OCI-LY7 (cell line): ENCODE results near the gene PCDHGC4. TPM values are rescaled to one million over a fixed set of nuclear protein-coding genes. Genes with fewer than 3 reads are reported as not detected.

Source experiments
- BruUV-seq: library from RNA; stranded (reverse); fragments of 400-500 nt; replicated peaks from 2 replicates; lab custom pipeline; 2021; lab: Mats Ljungman, UMichigan
- CTCF ChIA-PET: fragments of 300-600 bp; sonication (Branson Sonifier 250); formaldehyde crosslinking; loops from one replicate; lab custom pipeline; 2022; ENCODE audit warnings: antibody characterized with exemption; ENCODE audit not compliant: unreplicated experiment; lab: Charles Lee
- POLR2A ChIA-PET: fragments of 300-600 bp; sonication (Branson Sonifier 250); formaldehyde crosslinking; loops from one replicate; lab custom pipeline; 2022; ENCODE audit warnings: antibody characterized with exemption; lab: Charles Lee
- DNase-seq: peaks from one replicate; pipeline ENCODE4 v3.0.0-alpha.2; 2015; ENCODE audit warnings: low spot score
- H2AFZ ChIP-seq: fragments of 200-600 bp; sonication (generic), shearing (Covaris generic); 2 replicates; pipeline ENCODE4 v1.6.1; 2014; ENCODE audit warnings: mild to moderate bottlenecking, antibody characterized with exemption, low read length, moderate library complexity
- H3K27ac ChIP-seq: fragments of 200-600 bp; sonication (generic); 2 replicates; pipeline ENCODE4 v1.5.1; 2014; ENCODE audit warnings: mixed run types, low read depth, mild to moderate bottlenecking, moderate library complexity, low read length, inconsistent platforms; ENCODE audit not compliant: poor library complexity, severe bottlenecking
- H3K36me3 ChIP-seq: fragments of 200-600 bp; sonication (generic); 2 replicates; pipeline ENCODE4 v1.6.1; 2014; ENCODE audit warnings: mild to moderate bottlenecking, antibody characterized with exemption, low read length, moderate library complexity, mixed read lengths; ENCODE audit not compliant: insufficient read depth
- H3K4me1 ChIP-seq: fragments of 200-600 bp; sonication (generic); 2 replicates; pipeline ENCODE4 v1.5.1; 2014; ENCODE audit warnings: mild to moderate bottlenecking, low read length; ENCODE audit not compliant: insufficient read depth, poor library complexity, severe bottlenecking
- H3K4me2 ChIP-seq: fragments of 200-600 bp; sonication (generic); 2 replicates; pipeline ENCODE4 v1.6.1; 2014; ENCODE audit warnings: mild to moderate bottlenecking, low read length
- H3K4me3 ChIP-seq: fragments of 200-600 bp; sonication (generic); 2 replicates; pipeline ENCODE4 v1.5.1; 2014; ENCODE audit warnings: mild to moderate bottlenecking, low read depth, low read length; ENCODE audit not compliant: poor library complexity, severe bottlenecking
- H3K79me2 ChIP-seq: fragments of 200-600 bp; sonication (generic); 2 replicates; pipeline ENCODE4 v1.6.1; 2016; ENCODE audit warnings: low read depth, mild to moderate bottlenecking, low read length, moderate library complexity, mixed read lengths; ENCODE audit not compliant: insufficient read depth
- H3K9me2 ChIP-seq: fragments of 200-600 bp; sonication (generic); 2 replicates; pipeline ENCODE4 v1.6.1; 2016; ENCODE audit warnings: mild to moderate bottlenecking, low read length, mixed read lengths; ENCODE audit not compliant: insufficient read depth
- H3K9me3 ChIP-seq: fragments of 200-600 bp; sonication (generic); 2 replicates; pipeline ENCODE4 v1.6.1; 2014; ENCODE audit warnings: mild to moderate bottlenecking, mixed run types, low read length, mixed read lengths
- H4K20me1 ChIP-seq: fragments of 200-600 bp; sonication (generic); 2 replicates; pipeline ENCODE4 v1.6.1; 2014; ENCODE audit warnings: mild to moderate bottlenecking, antibody characterized with exemption, low read length, moderate library complexity, mixed read lengths; ENCODE audit not compliant: insufficient read depth
- EZH2phosphoT487 ChIP-seq: fragments of 200-600 bp; sonication (generic); IDR thresholded peaks from 2 replicates; pipeline ENCODE4 v1.6.1; 2018; ENCODE audit warnings: low read depth, borderline replicate concordance, mild to moderate bottlenecking, mixed run types, antibody characterized with exemption, low read length, moderate library complexity, mixed read lengths
- intact Hi-C: fragments of 100-400 bp; cut with micrococcal nuclease; formaldehyde crosslinking; loops from one replicate; pipeline ENCODE4 v1.10.0; 2022; ENCODE audit not compliant: unreplicated experiment
- total RNA-seq, 2 experiments: library from RNA; depleted of rRNA in 1 of 2; stranded (reverse); fragments of >200 nt in 1 of 2; shearing (Covaris generic) in 1 of 2; gene quantifications; 2 replicates each; pipeline ENCODE4 v1.2.3, GENCODE V29; 2014 to 2022
- TF ChIP-seq, protein P1 (sequence below): fragments of 200-600 bp; sonication (generic); conservative IDR thresholded peaks from 2 replicates; pipeline ENCODE4 v1.5.1; 2014; ENCODE audit warnings: mild to moderate bottlenecking, antibody characterized with exemption, low read length, moderate library complexity, mixed read lengths

Gene PCDHGC4
- total RNA-seq, 2 experiments from 2014 or later: 7.0 to 8.4 TPM

DNA sequence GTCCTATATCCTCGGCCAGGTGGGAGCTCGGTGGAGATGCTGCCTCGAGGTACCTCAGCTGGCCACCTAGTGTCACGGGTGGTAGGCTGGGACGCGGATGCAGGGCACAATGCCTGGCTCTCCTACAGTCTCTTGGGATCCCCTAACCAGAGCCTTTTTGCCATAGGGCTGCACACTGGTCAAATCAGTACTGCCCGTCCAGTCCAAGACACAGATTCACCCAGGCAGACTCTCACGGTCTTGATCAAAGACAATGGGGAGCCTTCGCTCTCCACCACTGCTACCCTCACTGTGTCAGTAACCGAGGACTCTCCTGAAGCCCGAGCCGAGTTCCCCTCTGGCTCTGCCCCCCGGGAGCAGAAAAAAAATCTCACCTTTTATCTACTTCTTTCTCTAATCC, 7.0 kb upstream of the PCDHGC4 start:
- peak overlapping the region; percentile 84 for H3K4me2 ChIP-seq
- peaks cover 24% of the 10 kb centered on the region; the same call in 1 of the 2 replicates for H3K36me3 ChIP-seq
- no peaks in the 10 kb centered on the region for H3K9me3 ChIP-seq
- peaks cover 70% of the 10 kb centered on the region for H3K4me1 ChIP-seq
- no TSS peak for BruUV-seq
- H2AFZ ChIP-seq: no peak overlapping the region
- H3K79me2 ChIP-seq: peaks cover 62% of the 10 kb centered on the region
- DNase-seq: no peak
- ChIA-PET CTCF (interaction anchor here (1.0 to 1.7 kb wide), 3 partner anchors 11 to 36 kb away, joined by 3 to 7 read pairs (median 3); partner anchors contain the start of gene PCDHGC5), POLR2A (interaction anchor here (0.6 to 8.0 kb wide), 8 partner anchors 19 to 317 kb away, joined by 3 to 108 read pairs (median 6); no protein-coding TSS in a partner anchor)
- no peaks in the 10 kb centered on the region for H3K9me2 ChIP-seq
- peak overlapping the region; percentile 79 for H3K4me3 ChIP-seq
- intact Hi-C loops: loop anchor here (5.0 kb wide), 1 partner anchor 116 kb away; the partner anchor contains the start of gene PCDHGA5
- H4K20me1 ChIP-seq: no peaks in the 10 kb centered on the region
- TF ChIP-seq EZH2phosphoT487: no peak
- TF ChIP-seq, protein P1, sequence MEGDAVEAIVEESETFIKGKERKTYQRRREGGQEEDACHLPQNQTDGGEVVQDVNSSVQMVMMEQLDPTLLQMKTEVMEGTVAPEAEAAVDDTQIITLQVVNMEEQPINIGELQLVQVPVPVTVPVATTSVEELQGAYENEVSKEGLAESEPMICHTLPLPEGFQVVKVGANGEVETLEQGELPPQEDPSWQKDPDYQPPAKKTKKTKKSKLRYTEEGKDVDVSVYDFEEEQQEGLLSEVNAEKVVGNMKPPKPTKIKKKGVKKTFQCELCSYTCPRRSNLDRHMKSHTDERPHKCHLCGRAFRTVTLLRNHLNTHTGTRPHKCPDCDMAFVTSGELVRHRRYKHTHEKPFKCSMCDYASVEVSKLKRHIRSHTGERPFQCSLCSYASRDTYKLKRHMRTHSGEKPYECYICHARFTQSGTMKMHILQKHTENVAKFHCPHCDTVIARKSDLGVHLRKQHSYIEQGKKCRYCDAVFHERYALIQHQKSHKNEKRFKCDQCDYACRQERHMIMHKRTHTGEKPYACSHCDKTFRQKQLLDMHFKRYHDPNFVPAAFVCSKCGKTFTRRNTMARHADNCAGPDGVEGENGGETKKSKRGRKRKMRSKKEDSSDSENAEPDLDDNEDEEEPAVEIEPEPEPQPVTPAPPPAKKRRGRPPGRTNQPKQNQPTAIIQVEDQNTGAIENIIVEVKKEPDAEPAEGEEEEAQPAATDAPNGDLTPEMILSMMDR: no peak
- no peak overlapping the region for H3K27ac ChIP-seq

DNA sequence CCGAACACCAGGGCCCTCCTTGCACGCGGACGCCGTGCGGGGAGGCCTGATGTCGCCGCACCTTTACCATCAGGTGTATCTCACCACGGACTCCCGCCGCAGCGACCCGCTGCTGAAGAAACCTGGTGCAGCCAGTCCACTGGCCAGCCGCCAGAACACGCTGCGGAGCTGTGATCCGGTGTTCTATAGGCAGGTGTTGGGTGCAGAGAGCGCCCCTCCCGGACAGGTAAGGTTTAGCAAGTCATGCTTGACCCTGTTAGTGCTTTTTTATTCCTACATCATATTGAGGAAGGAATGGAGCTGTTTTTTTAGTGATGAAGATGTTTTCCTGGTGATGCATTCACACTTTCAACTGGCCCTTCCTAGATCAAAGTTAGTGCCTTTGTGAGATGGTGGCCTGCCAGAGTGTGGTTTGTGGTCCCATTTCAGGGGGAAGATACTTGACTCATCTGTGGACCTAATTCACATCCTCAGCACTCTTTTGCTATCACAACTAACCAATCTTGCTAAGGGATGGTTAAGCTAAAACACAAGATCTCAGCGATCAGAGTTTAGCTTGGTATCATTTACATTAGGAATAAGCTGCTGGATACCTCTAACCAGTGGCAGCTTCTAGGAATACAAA, 6.4 kb upstream of the PCDHGC4 start:
- TF ChIP-seq, protein P1: 0 out of 2 replicates have a peak, but pooled peaks have one; percentile 23
- no peak for TF ChIP-seq EZH2phosphoT487
- CTCF ChIA-PET: interaction anchor here (0.5 to 1.7 kb wide), 9 partner anchors 10 to 520 kb away, joined by 3 to 7 read pairs (median 3); partner anchors contain the start of gene PCDHGC5
- Histone ChIP-seq H3K36me3 (peaks cover 24% of the 10 kb centered on the region; the same call in 1 of the 2 replicates), H3K4me1 (peaks cover 76% of the 10 kb centered on the region), H4K20me1 (no peaks in the 10 kb centered on the region), H3K4me2 (peak overlapping the region; percentile 84), H3K9me3 (no peaks in the 10 kb centered on the region), H3K4me3 (peak overlapping the region; percentile 79), H2AFZ (no peak overlapping the region), H3K27ac (peak overlapping the region; percentile 4), H3K9me2 (no peaks in the 10 kb centered on the region), H3K79me2 (peaks cover 68% of the 10 kb centered on the region)
- intact Hi-C loops: loop anchor here (5.0 kb wide), 1 partner anchor 116 kb away; the partner anchor contains the start of gene PCDHGA5
- POLR2A ChIA-PET: interaction anchor here (0.6 to 8.0 kb wide), 14 partner anchors 19 to 318 kb away, joined by 3 to 108 read pairs (median 4); partner anchors contain the start of gene PCDHGA12
- DNase-seq: no peak
- no TSS peak for BruUV-seq
